Measurements from ENCODE around the gene MS4A5.
"Not testable (repeated sequence)": the region's sequence is repeated elsewhere in the genome, so short reads cannot be mapped to it uniquely, and the experiment has no call there.

The MS4A5 gene

GRCh38 chr11:60429272-60429671 is at the start of gene MS4A5:
TSS of gene MS4A5 (plus strand) at chr11:60429572. CDS start at chr11:60429675, 103 bp downstream.
- no peak for DNase-seq (ENCODE audit: low read depth)

GRCh38 chr11:60389279-60389910 is 40.0 kb upstream of the MS4A5 start:
- no peak for DNase-seq (ENCODE audit: low read depth)

- no peak for DNase-seq (ENCODE audit: low read depth)
Observed at GRCh38 chr11:60390419-60390818, 39.0 kb upstream of the MS4A5 start.

GRCh38 chr11:60392361-60392760 is 37.0 kb upstream of the MS4A5 start:
- no peak for DNase-seq (ENCODE audit: low read depth)

GRCh38 chr11:60393016-60393415 is 36.4 kb upstream of the MS4A5 start:
- DNase-seq (ENCODE audit: low read depth): no peak

- DNase-seq (ENCODE audit: low read depth): no peak
Observed at GRCh38 chr11:60394666-60395380, 34.5 kb upstream of the MS4A5 start.

- DNase-seq (ENCODE audit: low read depth): no peak
Observed at GRCh38 chr11:60396382-60396781, 33.0 kb upstream of the MS4A5 start, which contains the start of gene MS4A14. TSS of gene MS4A14 (plus strand) at chr11:60396459. CDS start at chr11:60396579, 120 bp downstream.

- DNase-seq (ENCODE audit: low read depth): no peak
Observed at GRCh38 chr11:60396799-60397198, 32.6 kb upstream of the MS4A5 start.

GRCh38 chr11:60420015-60420414 is 9.4 kb upstream of the MS4A5 start:
- DNase-seq (ENCODE audit: low read depth): no peak

- no peak for DNase-seq (ENCODE audit: low read depth)
Observed at GRCh38 chr11:60422609-60423008, 6.8 kb upstream of the MS4A5 start.

GRCh38 chr11:60428517-60428916 is 855 bp upstream of the MS4A5 start:
- no peak for DNase-seq (ENCODE audit: low read depth)

GRCh38 chr11:60431251-60431650 is 1.9 kb downstream of the MS4A5 start:
- DNase-seq (ENCODE audit: low read depth): no peak

GRCh38 chr11:60433401-60433800 is 4.0 kb downstream of the MS4A5 start:
- no peak for DNase-seq (ENCODE audit: low read depth)

- DNase-seq (ENCODE audit: low read depth): no peak
Observed at GRCh38 chr11:60447070-60447469, 17.7 kb downstream of the MS4A5 start.

- no peak for DNase-seq (ENCODE audit: low read depth)
Observed at GRCh38 chr11:60447846-60448245, 18.5 kb downstream of the MS4A5 start.

- DNase-seq (ENCODE audit: low read depth): not testable (repeated sequence)
Observed at GRCh38 chr11:60451185-60451584, 21.8 kb downstream of the MS4A5 start.

GRCh38 chr11:60454212-60454611 is 24.8 kb downstream of the MS4A5 start:
- DNase-seq (ENCODE audit: low read depth): no peak

GRCh38 chr11:60455531-60456042 is 26.2 kb downstream of the MS4A5 start, which contains the start of gene MS4A1:
TSS of gene MS4A1 (plus strand) at chr11:60455847. CDS start at chr11:60462375, 6,528 bp downstream.
- no peak for DNase-seq (ENCODE audit: low read depth)

- DNase-seq (ENCODE audit: low read depth): no peak
Observed at GRCh38 chr11:60457576-60457975, 28.2 kb downstream of the MS4A5 start.

- DNase-seq (ENCODE audit: low read depth): no peak
Observed at GRCh38 chr11:60459345-60459744, 30.0 kb downstream of the MS4A5 start.

GRCh38 chr11:60468829-60469228 is 39.5 kb downstream of the MS4A5 start:
- DNase-seq (ENCODE audit: low read depth): no peak

- DNase-seq (ENCODE audit: low read depth): no peak
Observed at GRCh38 chr11:60469723-60470122, 40.4 kb downstream of the MS4A5 start.

- DNase-seq (ENCODE audit: low read depth): no peak
Observed at GRCh38 chr11:60477035-60477445, 47.7 kb downstream of the MS4A5 start.

Measured in stimulated activated CD8-positive, alpha-beta memory T cell treated with anti-CD3 and anti-CD28 coated beads, Interleukin-15, amount 100 ng/mL, for 24 hours (primary cell).